Measurements from ENCODE around the gene GULP1.

- TF ChIP-seq CTCF (IDR thresholded peaks at IDR 0.05) (no peak), POLR2A (IDR thresholded peaks at IDR 0.05) (no peak)
Observed at GRCh38 chr2:188620916-188621315, 329.2 kb downstream of the GULP1 start.
